Middle frontal gyrus (tissue), 1 donor: Measurements from ENCODE around the gene NECTIN1.

Experiments
- DNase-seq: peaks from one replicate; pipeline ENCODE4 v3.0.0-alpha.2; 2015; ENCODE audit warnings: low spot score; ENCODE audit errors: extremely low spot score

The NECTIN1 gene

GRCh38 chr11:119734788-119735187 lies 5.8 kb upstream of the NECTIN1 start:
- no peak for DNase-seq

- DNase-seq = no peak
Observed at GRCh38 chr11:119730789-119731386, 1.9 kb upstream of the NECTIN1 start.

- no peak for DNase-seq
Observed at GRCh38 chr11:119729951-119730613, 1.1 kb upstream of the NECTIN1 start.

- no peak for DNase-seq
Observed at GRCh38 chr11:119729581-119729927, 554 bp upstream of the NECTIN1 start.

GRCh38 chr11:119728211-119728626 lies 781 bp downstream of the NECTIN1 start:
- no peak for DNase-seq

GRCh38 chr11:119727523-119728151 lies 1.4 kb downstream of the NECTIN1 start:
- DNase-seq = no peak

- no peak for DNase-seq
Observed at GRCh38 chr11:119726585-119727522, 2.1 kb downstream of the NECTIN1 start.

GRCh38 chr11:119726150-119726553 lies 2.8 kb downstream of the NECTIN1 start:
- no peak for DNase-seq

GRCh38 chr11:119724956-119725355 lies 4.0 kb downstream of the NECTIN1 start:
- DNase-seq = no peak

GRCh38 chr11:119723952-119724325 lies 5.1 kb downstream of the NECTIN1 start:
- DNase-seq = no peak

GRCh38 chr11:119723243-119723951 lies 5.6 kb downstream of the NECTIN1 start:
- DNase-seq = no peak

- DNase-seq = no peak
Observed at GRCh38 chr11:119722281-119722794, 6.7 kb downstream of the NECTIN1 start.

- no peak for DNase-seq
Observed at GRCh38 chr11:119721129-119722120, 7.6 kb downstream of the NECTIN1 start.

- DNase-seq = no peak
Observed at GRCh38 chr11:119720311-119720913, 8.6 kb downstream of the NECTIN1 start.

GRCh38 chr11:119717839-119718534 lies 11.0 kb downstream of the NECTIN1 start:
- no peak for DNase-seq

- no peak for DNase-seq
Observed at GRCh38 chr11:119716582-119717498, 12.2 kb downstream of the NECTIN1 start.

GRCh38 chr11:119714590-119714989 lies 14.4 kb downstream of the NECTIN1 start:
- DNase-seq = no peak

- no peak for DNase-seq
Observed at GRCh38 chr11:119714189-119714588, 14.8 kb downstream of the NECTIN1 start.
